NT2/D1 (cell line): ENCODE data around the gene CACNB2.

Experiments
- DNase-seq: peaks from one replicate; pipeline ENCODE4 v3.0.0-alpha.2; 2011; ENCODE audit warnings: low read depth, low spot score
- H3K27me3 ChIP-seq: 2 replicates; pipeline ENCODE4 v1.6.0; 2011; ENCODE audit warnings: mild to moderate bottlenecking; ENCODE audit not compliant: insufficient read length, insufficient read depth
- H3K36me3 ChIP-seq: 2 replicates; pipeline ENCODE4 v1.6.1; 2011; ENCODE audit warnings: mild to moderate bottlenecking, low read length, mixed read lengths; ENCODE audit not compliant: insufficient read depth, insufficient read length
- H3K4me1 ChIP-seq: 2 replicates; pipeline ENCODE4 v1.5.1; 2011; ENCODE audit not compliant: insufficient read depth, insufficient read length
- H3K4me3 ChIP-seq: 2 replicates; pipeline ENCODE4 v1.5.1; 2011; ENCODE audit warnings: low read depth; ENCODE audit not compliant: insufficient read length
- H3K9ac ChIP-seq: 2 replicates; pipeline ENCODE4 v1.6.0; 2011; ENCODE audit warnings: low read depth; ENCODE audit not compliant: insufficient read length
- H3K9me3 ChIP-seq: 2 replicates; pipeline ENCODE4 v1.5.1; 2011; ENCODE audit warnings: mild to moderate bottlenecking, low read length; ENCODE audit not compliant: insufficient read depth
- SUZ12 ChIP-seq: IDR thresholded peaks from 2 replicates; pipeline ENCODE4 v1.6.1; 2011; ENCODE audit not compliant: insufficient read length, insufficient read depth; ENCODE audit errors: extremely low read depth
- YY1 ChIP-seq: IDR thresholded peaks from 2 replicates; pipeline ENCODE4 v1.6.1; 2011; ENCODE audit not compliant: insufficient read length, insufficient read depth
- ZNF274 ChIP-seq: IDR thresholded peaks from 2 replicates; pipeline ENCODE4 v1.6.1; 2011; ENCODE audit warnings: mild to moderate bottlenecking, low read depth, low read length

CACNB2 gene

GRCh38 chr10:18190840-18191239, 50.6 kb downstream of the CACNB2 start:
- no peak overlapping the region for H3K4me3 ChIP-seq
- H3K36me3 ChIP-seq: no peaks in the 10 kb centered on the region
- no peaks in the 10 kb centered on the region for H3K27me3 ChIP-seq
- no peak for DNase-seq
- TF ChIP-seq ZNF274 (no peak), YY1 (no peak), SUZ12 (no peak)
- no peaks in the 10 kb centered on the region for H3K4me1 ChIP-seq
- no peak overlapping the region for H3K9ac ChIP-seq
- no peaks in the 10 kb centered on the region for H3K9me3 ChIP-seq

DNA sequence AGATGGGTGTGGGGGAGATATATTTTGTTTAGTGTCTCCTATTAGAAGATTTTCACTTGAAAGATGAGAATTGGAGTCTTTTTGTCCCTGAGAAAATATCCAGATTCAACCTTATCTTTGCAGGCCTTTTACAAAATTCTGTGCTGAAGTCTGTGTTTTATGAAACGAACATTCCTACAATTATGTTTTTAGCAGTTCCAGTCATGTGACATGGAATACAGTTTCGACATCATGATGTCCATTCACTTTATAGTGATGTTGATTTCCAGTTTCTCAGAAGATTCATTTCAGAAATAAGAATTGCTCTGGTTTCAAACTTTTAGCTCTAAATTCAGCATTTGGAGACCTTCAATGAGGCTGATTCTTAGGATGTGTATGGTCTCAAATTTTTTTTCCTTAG, 54.4 kb downstream of the CACNB2 start:
- H3K9me3 ChIP-seq: no peaks in the 10 kb centered on the region

GRCh38 chr10:18195060-18195799, 55.0 kb downstream of the CACNB2 start:
- H3K27me3 ChIP-seq: no peaks in the 10 kb centered on the region
- DNase-seq: no peak
- H3K4me1 ChIP-seq: no peaks in the 10 kb centered on the region
- H3K4me3 ChIP-seq: no peak overlapping the region
- no peak for TF ChIP-seq ZNF274
- no peak overlapping the region for H3K9ac ChIP-seq
- no peaks in the 10 kb centered on the region for H3K36me3 ChIP-seq
- no peaks in the 10 kb centered on the region for H3K9me3 ChIP-seq

More for the DNA sequence above, 54.4 kb downstream of the CACNB2 start:
- DNase-seq: no peak
- Histone ChIP-seq H3K9ac (no peak overlapping the region), H3K4me3 (no peak overlapping the region), H3K36me3 (no peaks in the 10 kb centered on the region), H3K27me3 (no peaks in the 10 kb centered on the region), H3K4me1 (no peaks in the 10 kb centered on the region)
- TF ChIP-seq ZNF274 (no peak), YY1 (no peak), SUZ12 (no peak)

- H3K9ac ChIP-seq: no peak overlapping the region
- no peaks in the 10 kb centered on the region for H3K36me3 ChIP-seq
These were observed 56.8 kb downstream of the CACNB2 start for GRCh38 chr10:18196806-18197550.

GRCh38 chr10:18197706-18198105, 57.5 kb downstream of the CACNB2 start:
- DNase-seq: no peak
- Histone ChIP-seq H3K4me3 (no peak overlapping the region), H3K36me3 (no peaks in the 10 kb centered on the region), H3K27me3 (no peaks in the 10 kb centered on the region), H3K9me3 (no peaks in the 10 kb centered on the region), H3K4me1 (no peaks in the 10 kb centered on the region), H3K9ac (no peak overlapping the region)
- TF ChIP-seq ZNF274 (no peak), SUZ12 (no peak), YY1 (no peak)

More at GRCh38 chr10:18196806-18197550, 56.8 kb downstream of the CACNB2 start:
- no peaks in the 10 kb centered on the region for H3K27me3 ChIP-seq
- H3K9me3 ChIP-seq: no peaks in the 10 kb centered on the region
- TF ChIP-seq YY1 (no peak), SUZ12 (no peak), ZNF274 (no peak)
- H3K4me1 ChIP-seq: no peaks in the 10 kb centered on the region
- no peak for DNase-seq
- no peak overlapping the region for H3K4me3 ChIP-seq

GRCh38 chr10:18201877-18202276, 61.7 kb downstream of the CACNB2 start:
- Histone ChIP-seq H3K9ac (no peak overlapping the region), H3K36me3 (no peaks in the 10 kb centered on the region), H3K27me3 (no peaks in the 10 kb centered on the region), H3K4me1 (no peaks in the 10 kb centered on the region), H3K9me3 (no peaks in the 10 kb centered on the region), H3K4me3 (no peak overlapping the region)
- no peak for DNase-seq
- TF ChIP-seq SUZ12: no peak
- no peak for TF ChIP-seq ZNF274
- no peak for TF ChIP-seq YY1

DNA sequence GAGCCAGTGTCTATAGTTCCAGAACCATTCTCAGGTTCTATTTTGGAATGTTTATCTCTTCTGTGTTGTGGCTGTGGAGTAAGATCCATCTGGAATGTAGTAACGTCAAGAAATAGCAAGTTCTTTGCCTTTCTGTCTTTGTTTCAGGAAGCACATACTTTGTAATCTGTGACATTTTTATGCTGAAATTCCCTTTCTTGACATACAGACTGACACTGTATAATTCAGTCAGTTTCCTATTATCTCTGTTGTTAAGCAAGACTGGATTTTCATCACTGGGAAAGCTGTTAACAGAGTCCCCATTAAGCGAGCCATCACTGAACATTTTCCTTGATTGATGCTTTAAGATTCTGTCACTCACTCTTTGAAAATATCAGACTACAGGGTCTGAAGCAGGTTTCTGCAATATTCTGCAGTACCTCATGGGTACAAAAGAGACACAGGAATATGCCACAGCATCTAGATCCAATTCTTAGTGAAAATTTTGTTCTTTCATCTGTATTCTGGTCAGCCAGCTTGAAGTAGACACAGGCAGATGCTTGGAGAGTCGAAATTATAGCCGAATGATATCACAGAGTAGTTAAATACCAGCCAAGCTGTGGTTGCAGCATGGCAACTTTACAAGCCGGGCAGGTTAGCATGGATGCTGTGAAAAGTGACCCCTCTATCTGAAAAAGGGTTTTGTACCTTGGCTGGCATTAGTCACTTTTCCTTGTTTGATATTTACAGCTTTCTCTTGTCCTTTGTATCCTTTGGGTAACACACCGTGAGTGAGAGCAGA, 62.6 kb downstream of the CACNB2 start:
- no peaks in the 10 kb centered on the region for H3K27me3 ChIP-seq
- H3K9ac ChIP-seq: no peak overlapping the region
- no peaks in the 10 kb centered on the region for H3K9me3 ChIP-seq
- TF ChIP-seq SUZ12 (no peak), ZNF274 (no peak)
- H3K4me1 ChIP-seq: no peaks in the 10 kb centered on the region
- no peaks in the 10 kb centered on the region for H3K36me3 ChIP-seq
- H3K4me3 ChIP-seq: no peak overlapping the region
- no peak for DNase-seq
